ENCODE results near the gene PRRC1. TPM values are rescaled to one million over a fixed set of nuclear protein-coding genes. Genes with fewer than 3 reads are reported as not detected.

PRRC1 gene
- total RNA-seq, 6 donors from 2014 or later: 30.1 to 61.8 (median 45.5) TPM

DNA sequence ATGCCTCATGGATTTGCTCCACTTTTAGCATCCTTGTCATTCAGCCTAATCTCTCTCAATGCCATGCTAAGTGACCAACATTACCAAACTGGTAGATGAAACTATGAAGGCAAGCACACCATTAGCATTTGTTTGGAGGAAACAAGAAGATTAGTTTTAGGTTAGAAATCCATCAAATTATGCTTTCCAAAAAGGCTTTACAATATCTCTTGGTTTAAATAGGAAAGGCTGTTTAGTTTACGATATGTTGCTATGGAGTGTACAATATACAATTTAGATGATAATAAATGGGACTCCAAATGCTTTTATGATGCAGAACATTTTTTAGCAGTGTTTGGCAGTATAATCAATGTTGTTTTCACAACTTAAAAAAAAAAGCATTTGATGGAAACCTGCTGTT lies 83.7 kb downstream of the PRRC1 start:
- ATAC-seq (ENCODE audit: low FRiP score in 2 of 2) (no peak), DNase-seq (no peak)
- H3K36me3 ChIP-seq: no peaks in the 10 kb centered on the region
- H3K27ac ChIP-seq: no peak overlapping the region
- H3K4me3 ChIP-seq: no peak overlapping the region
- H3K4me1 ChIP-seq: no peaks in the 10 kb centered on the region
- TF ChIP-seq, protein P1, sequence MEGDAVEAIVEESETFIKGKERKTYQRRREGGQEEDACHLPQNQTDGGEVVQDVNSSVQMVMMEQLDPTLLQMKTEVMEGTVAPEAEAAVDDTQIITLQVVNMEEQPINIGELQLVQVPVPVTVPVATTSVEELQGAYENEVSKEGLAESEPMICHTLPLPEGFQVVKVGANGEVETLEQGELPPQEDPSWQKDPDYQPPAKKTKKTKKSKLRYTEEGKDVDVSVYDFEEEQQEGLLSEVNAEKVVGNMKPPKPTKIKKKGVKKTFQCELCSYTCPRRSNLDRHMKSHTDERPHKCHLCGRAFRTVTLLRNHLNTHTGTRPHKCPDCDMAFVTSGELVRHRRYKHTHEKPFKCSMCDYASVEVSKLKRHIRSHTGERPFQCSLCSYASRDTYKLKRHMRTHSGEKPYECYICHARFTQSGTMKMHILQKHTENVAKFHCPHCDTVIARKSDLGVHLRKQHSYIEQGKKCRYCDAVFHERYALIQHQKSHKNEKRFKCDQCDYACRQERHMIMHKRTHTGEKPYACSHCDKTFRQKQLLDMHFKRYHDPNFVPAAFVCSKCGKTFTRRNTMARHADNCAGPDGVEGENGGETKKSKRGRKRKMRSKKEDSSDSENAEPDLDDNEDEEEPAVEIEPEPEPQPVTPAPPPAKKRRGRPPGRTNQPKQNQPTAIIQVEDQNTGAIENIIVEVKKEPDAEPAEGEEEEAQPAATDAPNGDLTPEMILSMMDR (IDR thresholded peaks at IDR 0.05): no peak
- TF ChIP-seq POLR2A (IDR thresholded peaks at IDR 0.05): no peak
- no peak for TF ChIP-seq POLR2AphosphoS5 (IDR thresholded peaks at IDR 0.05)
- TF ChIP-seq EP300 (IDR thresholded peaks at IDR 0.05): no peak
- H3K27me3 ChIP-seq: no peaks in the 10 kb centered on the region
- H3K9me3 ChIP-seq: no peaks in the 10 kb centered on the region
- 84 to 86% methylated on average over 1 of the region's 1 CpG for WGBS, 2 donors

DNA sequence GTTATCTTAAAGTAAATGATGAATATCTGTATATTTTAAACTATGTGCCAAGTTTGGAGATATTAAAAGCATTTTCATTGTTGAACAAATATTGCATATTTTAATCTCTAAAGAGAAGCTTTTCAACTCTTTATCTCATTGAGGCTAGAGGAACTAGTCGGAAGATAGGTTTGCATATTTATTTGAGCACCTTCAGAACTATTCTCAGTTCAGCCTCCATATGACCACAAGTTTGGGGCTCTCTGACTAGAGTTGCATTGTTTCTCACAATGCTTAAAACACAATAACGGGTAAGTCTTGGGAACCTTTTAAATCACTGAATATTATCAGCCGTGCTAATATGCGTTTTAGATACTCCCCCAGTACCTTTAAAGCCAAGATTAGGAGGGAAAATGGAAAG lies 84.2 kb downstream of the PRRC1 start:
- ATAC-seq (ENCODE audit: low FRiP score in 2 of 2): no peak
- 86 to 94% methylated on average over 4 of the region's 4 CpGs for WGBS, 2 donors
- no peaks in the 10 kb centered on the region for H3K4me1 ChIP-seq
- no peaks in the 10 kb centered on the region for H3K27me3 ChIP-seq
- H3K36me3 ChIP-seq: no peaks in the 10 kb centered on the region
- no peak overlapping the region for H3K4me3 ChIP-seq
- no peaks in the 10 kb centered on the region for H3K9me3 ChIP-seq
- no peak for TF ChIP-seq POLR2A (IDR thresholded peaks at IDR 0.05)
- no peak for TF ChIP-seq POLR2AphosphoS5 (IDR thresholded peaks at IDR 0.05)
- TF ChIP-seq, protein P1 (IDR thresholded peaks at IDR 0.05): no peak
- TF ChIP-seq EP300 (IDR thresholded peaks at IDR 0.05): no peak
- no peak for DNase-seq
- no peak overlapping the region for H3K27ac ChIP-seq

DNA sequence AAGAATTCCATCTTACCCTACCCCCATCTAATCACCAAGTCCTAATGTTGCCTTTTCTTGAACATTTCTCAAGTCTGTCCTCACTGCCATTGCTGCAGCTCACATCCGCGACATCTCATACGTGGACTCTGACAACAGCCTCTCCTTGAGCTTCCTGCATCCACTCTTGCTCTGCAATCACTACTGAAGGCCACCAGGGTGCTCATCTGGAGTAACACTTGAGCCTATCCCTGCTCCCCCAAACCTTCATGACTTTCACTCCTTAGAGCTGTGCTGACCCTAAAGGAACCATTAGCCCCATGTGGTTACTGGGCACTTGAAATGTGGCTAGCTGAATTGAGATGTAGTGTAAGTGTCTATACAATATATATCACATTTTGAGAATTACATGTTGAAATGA lies 85.0 kb downstream of the PRRC1 start:
- H3K4me1 ChIP-seq: no peaks in the 10 kb centered on the region
- no peaks in the 10 kb centered on the region for H3K36me3 ChIP-seq
- H3K4me3 ChIP-seq: no peak overlapping the region
- DNase-seq (no peak), ATAC-seq (ENCODE audit: low FRiP score in 2 of 2) (no peak)
- no peaks in the 10 kb centered on the region for H3K9me3 ChIP-seq
- no peaks in the 10 kb centered on the region for H3K27me3 ChIP-seq
- WGBS, 2 donors: 97% methylated on average over 3 of the region's 3 CpGs
- H3K27ac ChIP-seq: no peak overlapping the region
- TF ChIP-seq POLR2AphosphoS5 (IDR thresholded peaks at IDR 0.05) (no peak), POLR2A (IDR thresholded peaks at IDR 0.05) (no peak), EP300 (IDR thresholded peaks at IDR 0.05) (no peak)
- TF ChIP-seq, protein P1 (IDR thresholded peaks at IDR 0.05): no peak

DNA sequence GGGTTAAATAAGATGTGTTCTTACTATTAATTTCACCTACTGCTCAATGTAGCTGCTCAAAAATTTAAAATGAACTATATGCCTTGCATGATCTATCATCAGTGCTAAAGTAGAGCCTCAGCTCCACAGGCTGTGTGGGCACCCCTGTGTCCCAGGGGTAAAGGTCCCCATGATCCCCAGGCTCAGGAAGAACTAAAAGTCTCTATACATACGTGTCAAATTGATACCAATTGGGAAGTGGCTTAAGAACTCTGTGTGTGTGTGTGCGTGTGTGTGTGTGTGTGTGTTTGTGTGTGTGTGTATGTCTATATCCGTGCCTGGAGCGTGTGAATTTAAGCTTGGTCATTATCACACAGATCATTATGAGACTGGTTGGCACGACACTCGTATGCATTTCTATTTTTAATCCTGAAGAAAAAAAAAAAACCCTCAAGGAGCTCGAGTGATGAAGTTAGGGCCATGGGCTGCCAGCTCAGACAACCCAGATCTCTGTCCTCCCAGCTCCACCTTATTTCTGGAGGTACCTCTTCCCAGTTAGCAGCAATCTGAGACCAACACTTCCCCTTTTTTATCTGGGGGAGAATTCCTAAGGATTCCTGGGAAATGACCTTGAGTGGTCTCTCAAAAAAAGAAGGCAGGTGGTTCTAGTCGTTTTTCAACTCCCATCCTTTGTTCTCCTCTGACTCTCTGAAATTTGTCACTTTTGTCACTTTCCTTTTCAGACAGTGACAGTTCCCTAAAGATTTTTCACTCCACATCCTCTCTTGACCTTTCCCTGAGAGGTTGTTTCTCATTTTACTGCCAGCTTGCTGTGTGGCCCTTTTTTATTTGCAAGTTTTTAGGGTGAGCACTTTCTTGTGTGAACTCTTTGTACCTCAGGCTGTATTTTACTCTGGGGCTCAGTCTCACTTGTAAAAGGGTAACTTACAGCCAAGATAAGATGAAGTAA lies 85.7 kb downstream of the PRRC1 start:
- H3K4me1 ChIP-seq: no peaks in the 10 kb centered on the region
- DNase-seq: no peak
- no peaks in the 10 kb centered on the region for H3K36me3 ChIP-seq
- 37 to 47% methylated on average over 8 of the region's 8 CpGs for WGBS, 2 donors
- H3K27ac ChIP-seq: no peak overlapping the region
- H3K27me3 ChIP-seq: no peaks in the 10 kb centered on the region
- no peak overlapping the region for H3K4me3 ChIP-seq
- H3K9me3 ChIP-seq: no peaks in the 10 kb centered on the region
- no peak for ATAC-seq (ENCODE audit: low FRiP score in 2 of 2)
- TF ChIP-seq POLR2A (IDR thresholded peaks at IDR 0.05) (no peak), POLR2AphosphoS5 (IDR thresholded peaks at IDR 0.05) (no peak), EP300 (IDR thresholded peaks at IDR 0.05) (no peak)
- TF ChIP-seq, protein P1 (IDR thresholded peaks at IDR 0.05): no peak

Other genes with a start within 250 kb of the PRRC1 start
- gene MEGF10, start 226.8 kb upstream of the PRRC1 start, total RNA-seq: 1 to 10 TPM in 1 of 6 donors, under 1 TPM in 2, not detected in 3; under 0.01 to 3.3 (median 0.17) TPM
- gene CTXN3, start 131.4 kb downstream of the PRRC1 start, total RNA-seq: not detected
- under 1 TPM in 1 of 6 donors, not detected in 5; 0.76 TPM for gene CCDC192, start 185.8 kb downstream of the PRRC1 start, total RNA-seq